HG02798 (cell line): Measurements from ENCODE around the gene PLEKHD1.

Source experiments
- ATAC-seq: cut with Tn5 transposase; IDR thresholded peaks from one replicate; pipeline ENCODE4 v1.9.1; 2021; ENCODE audit warnings: mild to moderate bottlenecking; ENCODE audit not compliant: unreplicated experiment, poor library complexity

The PLEKHD1 gene

GRCh38 chr14:69574263-69574953 is 89.9 kb downstream of the PLEKHD1 start, which contains the start of gene CCDC177:
Gene CCDC177, minus strand, starts transcription at chr14:69574871. Its CDS starts 1,249 bp downstream, at chr14:69573622.
- peak; percentile 57 for ATAC-seq

DNA sequence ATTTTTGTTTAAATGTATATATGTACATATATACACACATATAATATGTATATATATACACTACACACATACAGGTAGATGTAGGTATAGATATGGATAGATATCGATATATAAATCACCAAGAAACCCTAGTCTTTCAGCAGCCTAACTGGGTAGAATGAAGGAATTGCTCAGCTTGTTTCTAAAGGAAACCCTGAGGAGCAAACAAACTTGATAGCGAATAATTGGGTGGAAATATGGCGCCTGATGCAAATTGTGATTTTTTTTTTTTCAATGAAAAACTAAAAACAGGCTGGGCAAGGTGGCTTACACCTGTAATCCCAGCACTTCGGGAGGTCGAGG is 90.4 kb downstream of the PLEKHD1 start:
- no peak for ATAC-seq

DNA sequence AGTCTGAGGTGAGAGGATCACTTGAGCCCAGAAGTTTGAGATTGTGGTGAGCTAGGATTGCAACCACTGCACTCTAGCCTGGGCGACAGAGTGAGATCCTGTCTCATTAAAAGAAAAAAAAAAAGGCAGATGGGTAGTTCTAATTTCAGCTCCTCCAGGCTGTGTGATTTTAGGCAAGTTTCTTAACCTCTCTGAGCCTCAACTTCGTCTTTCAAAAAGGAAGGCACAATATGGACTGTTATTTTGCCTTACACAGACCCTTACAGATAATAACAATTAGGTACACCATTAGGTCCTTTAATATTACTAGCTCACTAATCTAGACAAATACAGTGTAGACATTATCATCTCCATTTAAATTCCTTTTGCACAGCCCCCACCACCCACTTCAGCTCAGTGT is 94.9 kb downstream of the PLEKHD1 start:
- no peak for ATAC-seq

DNA sequence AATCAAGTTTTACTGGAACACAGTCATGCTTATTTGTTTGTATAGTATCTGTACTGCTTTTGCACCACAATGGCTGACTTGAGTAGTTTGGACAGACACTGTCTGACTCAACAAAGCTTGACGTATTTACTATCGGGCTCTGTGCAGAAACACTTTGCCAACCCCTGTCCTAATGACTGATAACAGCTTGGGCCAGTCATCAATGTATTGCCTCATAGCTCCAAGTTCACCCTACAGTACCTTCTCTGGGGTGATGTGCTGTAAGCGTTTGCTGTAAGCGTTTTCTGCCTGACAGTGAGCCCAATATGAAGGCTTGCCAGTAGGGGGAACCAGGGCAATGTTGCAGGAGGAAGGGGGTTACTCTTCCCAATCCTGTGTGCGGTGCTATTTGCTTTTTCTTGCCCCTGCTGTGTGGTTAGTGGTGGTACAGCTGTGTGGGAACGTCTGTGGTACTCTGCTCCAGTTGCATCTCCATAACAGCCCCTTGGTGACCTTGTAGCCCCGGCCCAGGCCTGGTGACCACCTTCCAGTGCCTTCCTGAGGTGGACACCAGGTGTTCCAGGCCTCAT is 95.6 kb downstream of the PLEKHD1 start:
- no peak for ATAC-seq
